A673 (cell line): ENCODE results near the gene ZNF445. TPM values are rescaled to one million over a fixed set of nuclear protein-coding genes. Genes with fewer than 3 reads are reported as not detected.

Experiments
- BruUV-seq: library from RNA; stranded (reverse); fragments of 400-500 nt; replicated peaks from 2 replicates; lab custom pipeline; 2021; lab: Mats Ljungman, UMichigan
- CTCF ChIA-PET: fragments of 300-600 bp; sonication (Branson Sonifier 250); formaldehyde crosslinking; loops from one replicate; lab custom pipeline; 2022; ENCODE audit warnings: antibody characterized with exemption; lab: Charles Lee
- POLR2A ChIA-PET: fragments of 300-600 bp; sonication (Branson Sonifier 250); formaldehyde crosslinking; loops from one replicate; lab custom pipeline; 2022; ENCODE audit warnings: antibody characterized with exemption; ENCODE audit not compliant: low non-redundant PET; lab: Charles Lee
- DNase-seq: peaks from one replicate; pipeline ENCODE4 v3.0.0-alpha.2; 2015; ENCODE audit warnings: low spot score
- H3K27ac ChIP-seq: fragments of 200-600 bp; sonication (generic); 2 replicates; pipeline ENCODE4 v1.5.1; 2016; ENCODE audit warnings: mixed run types, low read depth, mild to moderate bottlenecking, mixed read lengths, antibody characterized with exemption, low read length; ENCODE audit not compliant: poor library complexity, severe bottlenecking
- H3K27me3 ChIP-seq: fragments of 200-600 bp; sonication (generic); replicated peaks from 2 replicates; pipeline ENCODE4 v1.6.1; 2017; ENCODE audit warnings: mixed run types, low read depth, mild to moderate bottlenecking, mixed read lengths, antibody characterized with exemption, low read length; ENCODE audit not compliant: insufficient read depth, poor library complexity
- H3K36me3 ChIP-seq: fragments of 200-600 bp; sonication (generic); 2 replicates; pipeline ENCODE4 v1.6.1; 2016; ENCODE audit warnings: mixed run types, mild to moderate bottlenecking, mixed read lengths, antibody characterized with exemption, low read length; ENCODE audit not compliant: insufficient read depth, poor library complexity, severe bottlenecking
- H3K4me1 ChIP-seq: fragments of 200-600 bp; sonication (generic); 2 replicates; pipeline ENCODE4 v1.6.1; 2017; ENCODE audit warnings: mixed run types, mild to moderate bottlenecking, mixed read lengths, antibody characterized with exemption, low read length; ENCODE audit not compliant: insufficient read depth, poor library complexity, severe bottlenecking
- H3K4me3 ChIP-seq: fragments of 200-600 bp; sonication (generic); 2 replicates; pipeline ENCODE4 v1.5.1; 2016; ENCODE audit warnings: low read depth, mixed run types, mild to moderate bottlenecking, mixed read lengths, low read length; ENCODE audit not compliant: poor library complexity, severe bottlenecking
- H3K9me3 ChIP-seq: fragments of 200-600 bp; sonication (generic); 2 replicates; pipeline ENCODE4 v1.6.1; 2016; ENCODE audit warnings: mixed run types, low read depth, mild to moderate bottlenecking, mixed read lengths, antibody characterized with exemption, low read length; ENCODE audit not compliant: poor library complexity, severe bottlenecking
- CTCF ChIP-seq: fragments of 300-800, 200-600 bp; sonication (generic); conservative IDR thresholded peaks from 2 replicates; pipeline ENCODE4 v1.5.1; 2017; ENCODE audit warnings: low read depth, mild to moderate bottlenecking, antibody characterized with exemption, low read length, moderate library complexity, mixed read lengths
- EZH2 ChIP-seq: fragments of 200-600 bp; sonication (generic); IDR thresholded peaks from 2 replicates; pipeline ENCODE4 v1.6.1; 2017; ENCODE audit warnings: borderline replicate concordance, low read depth, mild to moderate bottlenecking, mixed read lengths, antibody characterized with exemption, low read length; ENCODE audit not compliant: poor library complexity, severe bottlenecking
- intact Hi-C: fragments of 100-400 bp; cut with micrococcal nuclease; formaldehyde crosslinking; loops from one replicate; pipeline ENCODE4 v1.10.0; 2022; ENCODE audit not compliant: unreplicated experiment
- total RNA-seq: library from RNA; stranded (reverse); gene quantifications from 2 replicates; pipeline ENCODE4 v1.2.3, GENCODE V29; 2021

The ZNF445 gene
- total RNA-seq, 1 experiment from 2014 or later: 18.6 TPM

GRCh38 chr3:44509393-44509921, 32.0 kb upstream of the ZNF445 start:
- Histone ChIP-seq H3K4me1 (no peaks in the 10 kb centered on the region), H3K27me3 (no peaks in the 10 kb centered on the region), H3K36me3 (no peaks in the 10 kb centered on the region), H3K4me3 (peak overlapping the region; percentile 77), H3K9me3 (no peaks in the 10 kb centered on the region), H3K27ac (peak overlapping the region; percentile 72)
- ChIA-PET POLR2A (no interaction called here), CTCF (no interaction called here)
- no peak for TF ChIP-seq EZH2
- TF ChIP-seq CTCF: no peak
- intact Hi-C loops: no loop called here
- no TSS peak for BruUV-seq
- DNase-seq: peak; percentile 3

GRCh38 chr3:44506961-44507360, 29.5 kb upstream of the ZNF445 start:
- BruUV-seq: no TSS peak
- Histone ChIP-seq H3K4me3 (no peak overlapping the region), H3K9me3 (no peaks in the 10 kb centered on the region), H3K4me1 (no peaks in the 10 kb centered on the region), H3K27me3 (no peaks in the 10 kb centered on the region), H3K27ac (no peak overlapping the region), H3K36me3 (no peaks in the 10 kb centered on the region)
- TF ChIP-seq EZH2 (no peak), CTCF (no peak)
- POLR2A ChIA-PET: no interaction called here
- no peak for DNase-seq
- intact Hi-C loops: no loop called here
- CTCF ChIA-PET: no interaction called here

- Histone ChIP-seq H3K27ac (no peak overlapping the region), H3K4me3 (no peak overlapping the region), H3K27me3 (no peaks in the 10 kb centered on the region), H3K36me3 (no peaks in the 10 kb centered on the region), H3K9me3 (no peaks in the 10 kb centered on the region), H3K4me1 (no peaks in the 10 kb centered on the region)
- TF ChIP-seq CTCF: no peak
- no peak for TF ChIP-seq EZH2
- ChIA-PET CTCF (no interaction called here), POLR2A (no interaction called here)
- intact Hi-C loops: no loop called here
- no peak for DNase-seq
- no TSS peak for BruUV-seq
Measured at GRCh38 chr3:44506556-44506955, 29.1 kb upstream of the ZNF445 start.
